Fibroblast of lung (primary cell): ENCODE measurements around the gene CPSF3. TPM values are rescaled to one million over a fixed set of nuclear protein-coding genes. Genes with fewer than 3 reads are reported as not detected.

ENCODE experiments used
- DNase-seq, 2 donors: peaks; one replicate each; pipeline versions ENCODE4 v3.0.0 to v3.0.0-alpha.2; 2010; ENCODE audit warnings: low read depth in 2 of 2
- H2AFZ ChIP-seq: 2 replicates; pipeline ENCODE4 v1.5.1; 2012; ENCODE audit warnings: low read length, control low read depth, inconsistent platforms
- H3K27ac ChIP-seq: 2 replicates; pipeline ENCODE4 v1.5.1; 2011; ENCODE audit warnings: low read length, control low read depth; ENCODE audit not compliant: insufficient read depth
- H3K27me3 ChIP-seq: 2 replicates; pipeline ENCODE4 v1.5.1; 2011; ENCODE audit warnings: mild to moderate bottlenecking, low read length; ENCODE audit not compliant: control insufficient read depth, insufficient read depth
- H3K36me3 ChIP-seq: 2 replicates; pipeline ENCODE4 v1.5.1; 2011; ENCODE audit warnings: low read length; ENCODE audit not compliant: control insufficient read depth, insufficient read depth
- H3K4me1 ChIP-seq: 2 replicates; pipeline ENCODE4 v1.5.1; 2011; ENCODE audit warnings: low read length; ENCODE audit not compliant: control insufficient read depth, insufficient read depth; ENCODE audit errors: extremely low read depth
- H3K4me2 ChIP-seq: 2 replicates; pipeline ENCODE4 v1.5.1; 2011; ENCODE audit warnings: low read length, control low read depth; ENCODE audit not compliant: insufficient read depth; ENCODE audit errors: extremely low read depth
- H3K4me3 ChIP-seq, 4 experiments: fragments of 200-600 bp in 1 of 4; sonication (generic) in 1 of 4; replicated peaks in 1 of 4; 2 replicates each; pipeline ENCODE4 v1.5.1; 2011 to 2016; ENCODE audit warnings: low read length in 4 of 4, low read depth in 3 of 4, mild to moderate bottlenecking in 3 of 4, control low read depth in 2 of 4, inconsistent platforms in 1 of 4, mixed read lengths in 1 of 4; ENCODE audit not compliant: insufficient read depth in 1 of 4; ENCODE audit errors: control extremely low read depth in 1 of 4
- H3K79me2 ChIP-seq: 2 replicates; pipeline ENCODE4 v1.5.1; 2012; ENCODE audit warnings: mild to moderate bottlenecking, low read length, inconsistent platforms; ENCODE audit not compliant: control insufficient read depth, insufficient read depth
- H3K9ac ChIP-seq: 2 replicates; pipeline ENCODE4 v1.5.1; 2011; ENCODE audit warnings: mild to moderate bottlenecking, low read length, control low read depth; ENCODE audit not compliant: insufficient read depth
- H3K9me3 ChIP-seq: 2 replicates; pipeline ENCODE4 v1.5.1; 2012; ENCODE audit warnings: low read depth, low read length; ENCODE audit not compliant: control insufficient read depth, insufficient read depth
- H4K20me1 ChIP-seq: 2 replicates; pipeline ENCODE4 v1.5.1; 2011; ENCODE audit warnings: low read length; ENCODE audit not compliant: control insufficient read depth, insufficient read depth; ENCODE audit errors: extremely low read depth
- EZH2 ChIP-seq: IDR thresholded peaks from 2 replicates; pipeline ENCODE4 v1.5.1; 2012; ENCODE audit warnings: low read length, control low read depth, mild to moderate bottlenecking; ENCODE audit errors: missing control alignments
- polyA plus RNA-seq, 2 donors: library from polyadenylated mRNA; depleted of rRNA in 1 of 2; stranded (reverse) in 1 of 2; unstranded in 1 of 2; fragments of >200 nt; gene quantifications; 2 replicates each; pipeline ENCODE4 v1.2.1, GENCODE V29; 2011 to 2012; ENCODE audit warnings: missing spikeins in 1 of 2
- total RNA-seq: library from RNA; depleted of rRNA; stranded (reverse); fragments of >200 nt; gene quantifications from 2 replicates; pipeline ENCODE4 v1.2.1, GENCODE V29; 2014
- TF ChIP-seq, protein P1 (sequence below), 2 donors: IDR thresholded peaks in 1 of 2; conservative IDR thresholded peaks in 1 of 2; 1 replicate in 1 of 2; 2 replicates in 1 of 2; pipeline ENCODE4 v1.5.1; 2011 to 2012; ENCODE audit warnings: low read length in 2 of 2, control low read depth in 1 of 2, inconsistent platforms in 1 of 2, low read depth in 1 of 2, mild to moderate bottlenecking in 1 of 2

Gene CPSF3
- total and polyA plus RNA-seq, 2 donors (not counting 1 experiment from before 2014, with no cell fraction given) = 48.6 to 53.0 TPM

DNA sequence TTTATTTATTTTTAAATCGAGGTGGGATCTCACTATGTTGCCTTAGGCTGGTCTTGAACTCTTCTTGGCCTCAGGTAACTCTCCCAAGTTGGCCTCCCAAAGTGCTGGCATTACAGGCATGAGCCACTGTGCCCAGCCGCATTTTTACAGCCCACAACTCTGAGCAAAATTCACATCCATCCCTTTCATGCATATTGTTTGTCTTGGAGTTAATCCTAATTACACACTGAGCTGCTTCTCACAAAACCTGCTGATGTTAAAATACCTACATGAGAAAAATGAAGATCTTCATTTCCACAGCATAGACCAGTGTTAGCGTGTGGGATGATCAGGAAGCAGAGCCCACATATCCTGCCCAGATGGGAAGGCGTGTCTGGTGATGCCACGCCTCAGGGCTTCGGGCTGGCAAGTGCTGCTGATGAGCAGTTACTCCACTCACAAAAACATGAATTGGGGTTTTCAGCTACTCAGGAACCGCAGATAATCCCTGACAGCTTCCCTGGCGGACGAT is 14.8 kb upstream of the CPSF3 start:
- H3K4me1 ChIP-seq = peaks cover 14% of the 10 kb centered on the region
- no peak overlapping the region for H3K4me3 ChIP-seq
- H3K9ac ChIP-seq = no peak overlapping the region
- no peaks in the 10 kb centered on the region for H3K27me3 ChIP-seq
- H3K79me2 ChIP-seq = no peaks in the 10 kb centered on the region
- H3K9me3 ChIP-seq = no peaks in the 10 kb centered on the region
- H2AFZ ChIP-seq = no peak overlapping the region
- peaks cover 13% of the 10 kb centered on the region for H3K36me3 ChIP-seq
- peak in 1 of 2 donors; percentile 69 for DNase-seq
- H4K20me1 ChIP-seq = no peaks in the 10 kb centered on the region
- TF ChIP-seq, protein P1, sequence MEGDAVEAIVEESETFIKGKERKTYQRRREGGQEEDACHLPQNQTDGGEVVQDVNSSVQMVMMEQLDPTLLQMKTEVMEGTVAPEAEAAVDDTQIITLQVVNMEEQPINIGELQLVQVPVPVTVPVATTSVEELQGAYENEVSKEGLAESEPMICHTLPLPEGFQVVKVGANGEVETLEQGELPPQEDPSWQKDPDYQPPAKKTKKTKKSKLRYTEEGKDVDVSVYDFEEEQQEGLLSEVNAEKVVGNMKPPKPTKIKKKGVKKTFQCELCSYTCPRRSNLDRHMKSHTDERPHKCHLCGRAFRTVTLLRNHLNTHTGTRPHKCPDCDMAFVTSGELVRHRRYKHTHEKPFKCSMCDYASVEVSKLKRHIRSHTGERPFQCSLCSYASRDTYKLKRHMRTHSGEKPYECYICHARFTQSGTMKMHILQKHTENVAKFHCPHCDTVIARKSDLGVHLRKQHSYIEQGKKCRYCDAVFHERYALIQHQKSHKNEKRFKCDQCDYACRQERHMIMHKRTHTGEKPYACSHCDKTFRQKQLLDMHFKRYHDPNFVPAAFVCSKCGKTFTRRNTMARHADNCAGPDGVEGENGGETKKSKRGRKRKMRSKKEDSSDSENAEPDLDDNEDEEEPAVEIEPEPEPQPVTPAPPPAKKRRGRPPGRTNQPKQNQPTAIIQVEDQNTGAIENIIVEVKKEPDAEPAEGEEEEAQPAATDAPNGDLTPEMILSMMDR (conservative IDR thresholded peaks at IDR 0.05 in 1 of 2, IDR thresholded peaks at IDR 0.05 in 1 of 2; ENCODE audit: low read depth in 1 of 2, low read length in 2 of 2) = no peak
- no peak for TF ChIP-seq EZH2
- no peak overlapping the region for H3K27ac ChIP-seq
- no peak overlapping the region for H3K4me2 ChIP-seq

GRCh38 chr2:9410108-9410507 is 13.3 kb upstream of the CPSF3 start:
- no peak for DNase-seq
- Histone ChIP-seq H4K20me1 (no peaks in the 10 kb centered on the region), H3K79me2 (peaks cover 7% of the 10 kb centered on the region), H3K4me2 (no peak overlapping the region), H3K36me3 (peaks cover 15% of the 10 kb centered on the region), H2AFZ (no peak overlapping the region), H3K27ac (no peak overlapping the region), H3K27me3 (no peaks in the 10 kb centered on the region), H3K9me3 (no peaks in the 10 kb centered on the region), H3K4me3 (no peak overlapping the region), H3K4me1 (peaks cover 12% of the 10 kb centered on the region), H3K9ac (no peak overlapping the region)
- no peak for TF ChIP-seq EZH2
- TF ChIP-seq, protein P1 (conservative IDR thresholded peaks at IDR 0.05 in 1 of 2, IDR thresholded peaks at IDR 0.05 in 1 of 2; ENCODE audit: low read depth in 1 of 2, low read length in 2 of 2) = no peak

- H4K20me1 ChIP-seq = no peaks in the 10 kb centered on the region
- TF ChIP-seq, protein P1 (conservative IDR thresholded peaks at IDR 0.05 in 1 of 2, IDR thresholded peaks at IDR 0.05 in 1 of 2; ENCODE audit: low read depth in 1 of 2, low read length in 2 of 2) = no peak
- no peak overlapping the region for H3K4me2 ChIP-seq
- H3K27ac ChIP-seq = no peak overlapping the region
- no peaks in the 10 kb centered on the region for H3K27me3 ChIP-seq
- no peak overlapping the region for H2AFZ ChIP-seq
- H3K36me3 ChIP-seq = peaks cover 13% of the 10 kb centered on the region
- H3K9ac ChIP-seq = no peak overlapping the region
- H3K4me1 ChIP-seq = no peaks in the 10 kb centered on the region
- DNase-seq = no peak
- H3K4me3 ChIP-seq = no peak overlapping the region
- H3K79me2 ChIP-seq = peaks cover 24% of the 10 kb centered on the region
- H3K9me3 ChIP-seq = no peaks in the 10 kb centered on the region
Measured at GRCh38 chr2:9412781-9413180, 10.7 kb upstream of the CPSF3 start.
